ENCODE results near the gene DAP. TPM values are rescaled to one million over a fixed set of nuclear protein-coding genes. Genes with fewer than 3 reads are reported as not detected.
"Not testable (repeated sequence)": the region's sequence is repeated elsewhere in the genome, so short reads cannot be mapped to it uniquely, and the experiment has no call there.

DAP gene
- total and polyA plus RNA-seq, 10 of the 15 experiments (the other 5 are each of a cell fraction or from before 2014, with no cell fraction given): 12.9 to 130 (median 49.9) TPM

GRCh38 chr5:10665799-10666198 lies 95.2 kb downstream of the DAP start:
- TF ChIP-seq NFYB (IDR thresholded peaks at IDR 0.05; ENCODE audit: insufficient read depth, low read depth, low read length) (no peak), TAF1 (IDR thresholded peaks at IDR 0.05; ENCODE audit: borderline replicate concordance, low read depth, low read length) (no peak), TCF3 (IDR thresholded peaks at IDR 0.05; ENCODE audit: borderline replicate concordance, insufficient read depth, low read depth, low read length) (no peak), CHD1 (IDR thresholded peaks at IDR 0.05; ENCODE audit: low read depth, low read length) (no peak), ZNF274 (IDR thresholded peaks at IDR 0.05; ENCODE audit: insufficient read depth, insufficient read length) (no peak), MYB (IDR thresholded peaks at IDR 0.05; ENCODE audit: borderline replicate concordance, low read depth, low read length) (no peak), IRF5 (IDR thresholded peaks at IDR 0.05; ENCODE audit: borderline replicate concordance) (no peak), SIN3A (IDR thresholded peaks at IDR 0.05; ENCODE audit: low read depth, low read length) (no peak), WRNIP1 (IDR thresholded peaks at IDR 0.05; ENCODE audit: borderline replicate concordance, low read depth, low read length) (no peak)
- H3K27ac ChIP-seq (ENCODE audit: control insufficient read depth, insufficient read depth): no peak overlapping the region
- ATAC-seq (no peak), FAIRE-seq (no peak), DNase-seq (ENCODE audit: low read depth, low spot score) (no peak)
- no peaks in the 10 kb centered on the region for H3K79me2 ChIP-seq (ENCODE audit: control insufficient read depth, insufficient read depth, low read length)
- H3K4me2 ChIP-seq (ENCODE audit: control insufficient read depth, insufficient read depth): no peak overlapping the region
- POLR2A ChIA-PET: no interaction called here
- WGBS (ENCODE audit: insufficient coverage, insufficient replicate concordance, low lambda C conversion rate, missing lambda C conversion rate): 65% methylated on average over 9 of the region's 9 CpGs
- H3K4me3 ChIP-seq: no peak overlapping the region
- CTCF ChIA-PET: interaction anchor here (1.1 kb wide), 1 partner anchor 21 kb away, joined by 3 read pairs; no protein-coding TSS in a partner anchor
- H2AFZ ChIP-seq (ENCODE audit: control insufficient read depth, low read depth, low read length): no peak overlapping the region
- SMC1A ChIA-PET (ENCODE audit: uncharacterized antibody, unreplicated experiment): interaction anchor here (1.5 kb wide), 1 partner anchor 214 kb away, joined by 5 read pairs; no protein-coding TSS in a partner anchor
- no peaks in the 10 kb centered on the region for H3K4me1 ChIP-seq (ENCODE audit: control insufficient read depth, insufficient read depth, low read length)
- RAD21 ChIA-PET (ENCODE audit: unreplicated experiment): no interaction called here
- intact Hi-C loops (cut with micrococcal nuclease; ENCODE audit: unreplicated experiment) (no loop called here), in situ Hi-C loops (cut with MboI) (no loop called here)
- no peaks in the 10 kb centered on the region for H4K20me1 ChIP-seq (ENCODE audit: control insufficient read depth, insufficient read depth)
- no TSS peak for BruUV-seq (replicated peaks)
- no peak overlapping the region for H3K9ac ChIP-seq (ENCODE audit: control insufficient read depth, insufficient read depth, low read length)
- no peaks in the 10 kb centered on the region for H3K9me3 ChIP-seq (replicated peaks; ENCODE audit: control insufficient read depth, insufficient read depth, low read length)
- no peaks in the 10 kb centered on the region for H3K36me3 ChIP-seq (ENCODE audit: control insufficient read depth in 2 of 2, insufficient read depth in 2 of 2, low read length in 1 of 2)
- no peaks in the 10 kb centered on the region for H3K27me3 ChIP-seq (replicated peaks in 1 of 2; ENCODE audit: control insufficient read depth in 2 of 2, insufficient read depth in 2 of 2, low read length in 1 of 2)

GRCh38 chr5:10664180-10664769 lies 96.8 kb downstream of the DAP start:
- POLR2A ChIA-PET: interaction anchor here (0.6 to 1.0 kb wide), 2 partner anchors 20 to 74 kb away, joined by 3 read pairs; no protein-coding TSS in a partner anchor
- BruUV-seq (replicated peaks); H3K4me3 ChIP-seq; CTCF ChIA-PET; H3K4me2 ChIP-seq (ENCODE audit: control insufficient read depth, insufficient read depth); H3K27ac ChIP-seq (ENCODE audit: control insufficient read depth, insufficient read depth); H2AFZ ChIP-seq (ENCODE audit: control insufficient read depth, low read depth, low read length); H3K9me3 ChIP-seq (replicated peaks; ENCODE audit: control insufficient read depth, insufficient read depth, low read length); H3K36me3 ChIP-seq (ENCODE audit: control insufficient read depth in 2 of 2, insufficient read depth in 2 of 2, low read length in 1 of 2); H3K9ac ChIP-seq (ENCODE audit: control insufficient read depth, insufficient read depth, low read length); ATAC-seq; in situ Hi-C loops (cut with MboI); H3K79me2 ChIP-seq (ENCODE audit: control insufficient read depth, insufficient read depth, low read length); H3K4me1 ChIP-seq (ENCODE audit: control insufficient read depth, insufficient read depth, low read length); intact Hi-C loops (cut with micrococcal nuclease; ENCODE audit: unreplicated experiment); RAD21 ChIA-PET (ENCODE audit: unreplicated experiment); H4K20me1 ChIP-seq (ENCODE audit: control insufficient read depth, insufficient read depth); DNase-seq (ENCODE audit: low read depth, low spot score); H3K27me3 ChIP-seq (replicated peaks in 1 of 2; ENCODE audit: control insufficient read depth in 2 of 2, insufficient read depth in 2 of 2, low read length in 1 of 2): not testable (repeated sequence)
- SMC1A ChIA-PET (ENCODE audit: uncharacterized antibody, unreplicated experiment): interaction anchor here (0.7 kb wide), 1 partner anchor 149 kb away, joined by 3 read pairs; no protein-coding TSS in a partner anchor
- FAIRE-seq: peak; percentile 64
- WGBS (ENCODE audit: insufficient coverage, insufficient replicate concordance, low lambda C conversion rate, missing lambda C conversion rate): 72% methylated on average over 6 of the region's 6 CpGs

All from GM12878 (cell line).